GM23248 (cell line): ENCODE results near the gene NRP2. TPM values are rescaled to one million over a fixed set of nuclear protein-coding genes. Genes with fewer than 3 reads are reported as not detected.
A peak's percentile ranks its signal among the peaks of the same experiment; 100 is the strongest.

Source experiments
- DNase-seq: peaks from one replicate; pipeline ENCODE4 v3.0.0-alpha.2; 2015
- H2AFZ ChIP-seq: fragments of 200-600 bp; sonication (generic); 2 replicates; pipeline ENCODE4 v1.6.1; 2016; ENCODE audit warnings: antibody characterized with exemption
- H3F3A ChIP-seq: fragments of 200-600 bp; sonication (generic); 2 replicates; pipeline ENCODE4 v1.6.1; 2016; ENCODE audit warnings: mild to moderate bottlenecking, antibody characterized with exemption, mixed run types; ENCODE audit not compliant: insufficient read depth
- H3K27ac ChIP-seq: fragments of 200-600 bp; sonication (generic); 2 replicates; pipeline ENCODE4 v1.5.1; 2016; ENCODE audit warnings: mild to moderate bottlenecking
- H3K27me3 ChIP-seq: fragments of 200-600 bp; sonication (generic); replicated peaks from 2 replicates; pipeline ENCODE4 v1.6.1; 2016; ENCODE audit warnings: mild to moderate bottlenecking; ENCODE audit not compliant: insufficient read depth
- H3K36me3 ChIP-seq: fragments of 200-600 bp; sonication (generic); 2 replicates; pipeline ENCODE4 v1.6.1; 2016; ENCODE audit warnings: low read depth, mild to moderate bottlenecking
- H3K4me1 ChIP-seq: fragments of 200-600 bp; sonication (generic); 2 replicates; pipeline ENCODE4 v1.6.1; 2016; ENCODE audit warnings: mild to moderate bottlenecking; ENCODE audit not compliant: insufficient read depth
- H3K4me2 ChIP-seq: fragments of 200-600 bp; sonication (generic); one replicate; pipeline ENCODE4 v1.6.1; 2016; ENCODE audit warnings: mild to moderate bottlenecking; ENCODE audit not compliant: unreplicated experiment
- H3K4me3 ChIP-seq: fragments of 200-600 bp; sonication (generic); 2 replicates; pipeline ENCODE4 v1.5.1; 2016; ENCODE audit warnings: mild to moderate bottlenecking
- H3K79me2 ChIP-seq: fragments of 200-600 bp; sonication (generic); 2 replicates; pipeline ENCODE4 v1.6.1; 2016; ENCODE audit warnings: mild to moderate bottlenecking; ENCODE audit not compliant: insufficient read depth
- H3K9ac ChIP-seq: fragments of 200-600 bp; sonication (generic); 2 replicates; pipeline ENCODE4 v1.6.1; 2016; ENCODE audit warnings: mild to moderate bottlenecking
- H3K9me2 ChIP-seq: fragments of 200-600 bp; sonication (generic); 2 replicates; pipeline ENCODE4 v1.6.1; 2016; ENCODE audit warnings: mixed run types, mild to moderate bottlenecking, moderate library complexity; ENCODE audit not compliant: insufficient read depth
- H3K9me3 ChIP-seq: fragments of 200-600 bp; sonication (generic); one replicate; pipeline ENCODE4 v1.6.1; 2017; ENCODE audit warnings: low read depth
- H4K20me1 ChIP-seq: fragments of 200-600 bp; sonication (generic); 2 replicates; pipeline ENCODE4 v1.6.0; 2016; ENCODE audit not compliant: insufficient read depth
- EZH2 ChIP-seq: fragments of 200-600 bp; sonication (generic); IDR thresholded peaks from 2 replicates; pipeline ENCODE4 v1.6.1; 2018; ENCODE audit warnings: antibody characterized with exemption, mild to moderate bottlenecking; ENCODE audit not compliant: insufficient read depth, poor library complexity, severe bottlenecking
- EZH2phosphoT487 ChIP-seq: fragments of 200-600 bp; sonication (generic); IDR thresholded peaks from 2 replicates; pipeline ENCODE4 v1.6.1; 2018; ENCODE audit warnings: antibody characterized with exemption, moderate library complexity, mild to moderate bottlenecking, low read depth; ENCODE audit not compliant: insufficient read depth
- WGBS, 2 experiments: methylation state at CpG; one replicate each; pipeline ENCODE4 v1.1.6; 2015 to 2017; ENCODE audit warnings: low lambda C conversion rate in 2 of 2, low coverage in 1 of 2; ENCODE audit errors: missing lambda C conversion rate in 2 of 2; 5-methylcytosine and 5-hydroxymethylcytosine counted together
- in situ Hi-C: fragments of 300-500 bp; cut with MboI; formaldehyde crosslinking; loops from 2 replicates; pipeline ENCODE4 v1.15.0; 2020
- polyA plus RNA-seq: library from polyadenylated mRNA; unstranded; fragments of >200 nt; fragmentation: Nextera tagmentation; extraction: Ambion mirVana; gene quantifications from 2 replicates; pipeline ENCODE4 v1.2.1, GENCODE V29; 2016
- total RNA-seq: library from RNA; depleted of rRNA; stranded (reverse); fragments of >200 nt; shearing (Covaris generic); gene quantifications from 2 replicates; pipeline ENCODE4 v1.2.3, GENCODE V29; 2014

Gene NRP2
- total and polyA plus RNA-seq, 2 experiments from 2014 or later: 6.9 to 9.0 TPM

DNA sequence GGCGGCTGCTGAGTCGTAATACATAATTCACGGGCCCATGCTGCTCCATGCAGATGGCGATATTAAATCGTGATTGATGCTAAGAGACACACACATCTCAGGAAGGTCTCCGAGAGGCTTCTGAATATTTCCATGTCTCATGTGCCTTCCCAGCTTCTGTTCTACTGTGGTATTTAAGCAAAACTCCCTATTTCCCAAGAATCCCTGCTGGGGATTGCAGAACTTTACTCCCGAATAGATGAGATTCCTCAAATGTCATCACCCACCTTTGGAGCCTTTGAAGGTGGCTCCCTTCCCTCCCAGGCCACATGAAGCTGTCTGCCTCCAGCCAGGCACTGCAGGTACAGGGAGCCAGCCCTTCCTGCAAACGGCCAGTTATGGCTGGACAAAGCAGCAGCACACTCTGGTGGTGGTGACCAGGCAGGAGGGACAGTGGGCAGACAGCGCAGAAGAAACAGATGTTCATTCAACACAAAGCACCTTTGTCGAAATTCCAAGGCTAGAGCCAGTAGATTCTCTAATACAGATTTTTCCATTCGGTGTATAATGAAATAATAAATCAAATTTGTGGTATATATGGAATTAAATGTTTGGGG lies 14.1 kb downstream of the NRP2 start:
- Histone ChIP-seq H3K27me3 (no peaks in the 10 kb centered on the region), H3F3A (peaks cover 30% of the 10 kb centered on the region), H3K4me3 (no peak overlapping the region), H3K9me2 (no peaks in the 10 kb centered on the region), H2AFZ (no peak overlapping the region), H3K4me1 (peaks cover 57% of the 10 kb centered on the region), H3K27ac (no peak overlapping the region), H3K79me2 (no peaks in the 10 kb centered on the region), H3K9me3 (no peaks in the 10 kb centered on the region), H3K36me3 (no peaks in the 10 kb centered on the region), H3K9ac (no peak overlapping the region), H4K20me1 (no peaks in the 10 kb centered on the region), H3K4me2 (no peak overlapping the region)
- no peak for DNase-seq
- TF ChIP-seq EZH2phosphoT487 (no peak), EZH2 (no peak)
- in situ Hi-C loops: loop anchor here (10.0 kb wide), 1 partner anchor 188 kb away; no protein-coding TSS in a partner anchor
- 89% methylated on average over 11 of the region's 11 CpGs for WGBS, 2 experiments

DNA sequence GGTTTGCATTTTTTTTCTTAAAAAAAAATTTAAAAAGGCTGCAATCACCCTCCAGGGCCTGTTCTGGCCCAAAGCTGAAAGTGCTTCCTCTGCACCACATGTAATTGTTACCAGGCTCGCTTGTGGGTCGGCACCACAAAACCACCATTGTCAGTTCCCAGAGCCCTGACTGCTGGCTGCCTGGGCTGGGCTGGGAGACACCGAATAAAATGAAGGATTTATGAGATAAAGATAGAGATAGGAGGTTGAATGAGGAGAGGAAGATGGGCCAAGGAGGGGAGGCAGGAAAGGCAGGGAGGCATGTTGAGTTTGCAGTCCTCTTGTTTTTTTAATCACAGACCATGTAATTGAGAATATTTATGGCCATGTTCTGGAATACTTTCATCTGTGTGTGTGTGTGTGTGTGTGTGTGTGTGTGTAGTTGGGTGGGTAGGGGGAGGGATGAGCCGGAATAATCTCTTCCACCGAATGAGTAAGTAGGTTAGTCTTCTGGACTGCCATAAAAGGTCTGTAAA lies 14.7 kb downstream of the NRP2 start:
- H3K4me2 ChIP-seq: no peak overlapping the region
- peaks cover 58% of the 10 kb centered on the region for H3K4me1 ChIP-seq
- no peak overlapping the region for H2AFZ ChIP-seq
- H4K20me1 ChIP-seq: no peaks in the 10 kb centered on the region
- H3F3A ChIP-seq: peaks cover 36% of the 10 kb centered on the region
- WGBS, 2 experiments: 82 to 83% methylated on average over 5 of the region's 5 CpGs
- no peaks in the 10 kb centered on the region for H3K9me3 ChIP-seq
- no peak overlapping the region for H3K27ac ChIP-seq
- H3K9ac ChIP-seq: no peak overlapping the region
- H3K36me3 ChIP-seq: no peaks in the 10 kb centered on the region
- in situ Hi-C loops: loop anchor here (10.0 kb wide), 1 partner anchor 188 kb away; no protein-coding TSS in a partner anchor
- TF ChIP-seq EZH2 (no peak), EZH2phosphoT487 (no peak)
- H3K4me3 ChIP-seq: no peak overlapping the region
- no peak for DNase-seq
- no peaks in the 10 kb centered on the region for H3K9me2 ChIP-seq
- no peaks in the 10 kb centered on the region for H3K27me3 ChIP-seq
- H3K79me2 ChIP-seq: no peaks in the 10 kb centered on the region

DNA sequence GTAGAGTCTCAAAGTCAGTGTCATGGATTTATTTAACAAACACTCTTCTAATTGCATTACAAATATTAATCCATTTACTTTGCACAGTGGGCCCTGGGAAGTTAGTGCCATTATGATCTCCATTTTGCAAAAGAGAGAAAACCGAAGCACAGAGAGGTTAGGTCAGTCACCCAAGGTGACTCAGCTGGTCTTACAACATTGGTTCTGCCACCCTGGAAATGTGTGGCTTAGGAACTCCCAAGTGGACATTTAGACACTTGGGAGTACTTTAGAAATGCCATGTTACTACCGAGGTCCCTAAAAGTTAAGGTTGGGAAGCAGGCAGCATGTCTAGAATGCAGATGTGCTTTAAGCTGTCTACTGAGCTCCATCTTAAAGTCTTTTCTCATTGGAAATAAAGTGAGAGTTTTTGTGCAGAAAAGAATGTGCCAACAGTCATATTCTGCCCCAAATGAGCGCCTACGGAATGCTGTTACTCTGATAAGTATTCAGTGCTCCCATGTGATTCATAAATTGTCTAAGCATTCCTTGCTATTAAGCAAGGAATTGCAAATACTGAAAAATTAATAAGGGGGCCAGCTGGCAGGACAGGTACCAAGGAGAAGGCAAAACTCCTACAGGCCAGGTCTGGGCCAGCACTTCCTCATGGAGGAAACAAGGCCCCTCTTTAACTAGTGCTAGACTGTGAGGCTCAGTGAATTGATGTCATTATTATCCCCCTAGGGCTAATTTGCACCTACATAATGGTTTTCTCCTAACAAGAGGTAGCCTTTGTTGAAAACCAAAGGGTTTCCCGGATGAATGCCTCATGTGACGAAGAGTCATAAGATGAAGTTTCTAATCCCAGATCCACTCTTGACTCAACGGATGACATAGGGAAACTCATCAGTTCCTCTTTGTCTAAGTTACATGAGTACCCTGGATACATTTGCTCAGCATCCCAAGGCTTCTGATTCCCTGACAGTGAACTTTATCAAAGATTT lies 16.3 kb downstream of the NRP2 start:
- H3K4me3 ChIP-seq: no peak overlapping the region
- peak; percentile 59 for DNase-seq
- 80 to 82% methylated on average over 7 of the region's 7 CpGs for WGBS, 2 experiments
- H2AFZ ChIP-seq: no peak overlapping the region
- peaks cover 58% of the 10 kb centered on the region for H3K4me1 ChIP-seq
- no peaks in the 10 kb centered on the region for H3K36me3 ChIP-seq
- H3K4me2 ChIP-seq: no peak overlapping the region
- no peaks in the 10 kb centered on the region for H3K9me3 ChIP-seq
- H4K20me1 ChIP-seq: no peaks in the 10 kb centered on the region
- no peak overlapping the region for H3K9ac ChIP-seq
- TF ChIP-seq EZH2phosphoT487: no peak
- TF ChIP-seq EZH2: no peak
- H3F3A ChIP-seq: peaks cover 38% of the 10 kb centered on the region
- H3K9me2 ChIP-seq: no peaks in the 10 kb centered on the region
- in situ Hi-C loops: loop anchor here (10.0 kb wide), 1 partner anchor 186 kb away; no protein-coding TSS in a partner anchor
- H3K27me3 ChIP-seq: no peaks in the 10 kb centered on the region
- no peaks in the 10 kb centered on the region for H3K79me2 ChIP-seq
- peak overlapping the region; percentile 95 for H3K27ac ChIP-seq

DNA sequence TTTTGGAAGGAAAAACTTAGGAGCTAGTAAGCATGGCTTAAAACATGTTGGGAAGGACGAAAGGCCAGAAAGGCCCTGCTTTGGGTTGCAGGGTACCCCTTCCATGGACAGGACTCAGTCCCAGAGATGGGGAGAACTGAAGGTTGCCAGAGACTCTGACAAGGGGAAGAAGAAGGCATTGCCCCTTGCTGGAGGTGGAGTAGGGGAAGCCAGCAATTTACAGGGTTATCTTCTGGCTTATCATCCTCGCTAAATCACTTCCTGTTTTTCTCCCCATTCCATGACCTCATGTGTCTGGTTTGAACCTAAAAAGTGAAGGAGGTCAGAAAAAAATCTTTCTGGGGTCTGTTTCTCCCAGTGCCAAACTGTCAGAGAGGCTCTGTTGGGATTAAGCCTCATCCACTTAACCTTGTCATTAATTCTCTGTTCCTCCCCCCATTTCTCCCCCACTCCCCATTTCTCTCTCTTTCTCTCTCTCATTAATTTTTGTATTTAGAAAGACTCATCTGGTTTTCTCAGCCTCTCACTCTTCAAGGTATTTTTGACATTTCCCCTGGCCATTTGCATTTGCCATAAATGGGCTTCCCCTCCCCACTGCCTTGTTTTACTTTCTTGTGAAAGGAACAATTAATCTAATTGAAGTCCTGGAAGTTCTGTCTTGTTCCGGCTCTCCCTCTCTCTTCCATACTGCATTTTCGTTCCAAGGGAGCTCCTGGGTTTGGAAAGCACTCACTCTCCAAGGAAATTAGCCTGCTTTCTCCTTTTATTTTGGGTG lies 17.4 kb downstream of the NRP2 start:
- in situ Hi-C loops: loop anchor here (10.0 kb wide), 1 partner anchor 185 kb away; no protein-coding TSS in a partner anchor
- no peak for DNase-seq
- TF ChIP-seq EZH2 (no peak), EZH2phosphoT487 (no peak)
- Histone ChIP-seq H3K36me3 (no peaks in the 10 kb centered on the region), H3F3A (peaks cover 38% of the 10 kb centered on the region), H3K79me2 (no peaks in the 10 kb centered on the region), H3K4me1 (peaks cover 58% of the 10 kb centered on the region), H3K27me3 (no peaks in the 10 kb centered on the region), H3K9ac (peak overlapping the region; percentile 43), H3K9me2 (no peaks in the 10 kb centered on the region), H3K4me3 (no peak overlapping the region), H4K20me1 (no peaks in the 10 kb centered on the region), H3K9me3 (no peaks in the 10 kb centered on the region), H3K4me2 (peak overlapping the region; percentile 64), H2AFZ (no peak overlapping the region), H3K27ac (peak overlapping the region; percentile 95)
- 89 to 90% methylated on average over 4 of the region's 4 CpGs for WGBS, 2 experiments
